ENCODE measurements around the gene SMC6.

GRCh38 chr2:17672583-17673317, 80.9 kb downstream of the SMC6 start:
- TF ChIP-seq, protein P1, sequence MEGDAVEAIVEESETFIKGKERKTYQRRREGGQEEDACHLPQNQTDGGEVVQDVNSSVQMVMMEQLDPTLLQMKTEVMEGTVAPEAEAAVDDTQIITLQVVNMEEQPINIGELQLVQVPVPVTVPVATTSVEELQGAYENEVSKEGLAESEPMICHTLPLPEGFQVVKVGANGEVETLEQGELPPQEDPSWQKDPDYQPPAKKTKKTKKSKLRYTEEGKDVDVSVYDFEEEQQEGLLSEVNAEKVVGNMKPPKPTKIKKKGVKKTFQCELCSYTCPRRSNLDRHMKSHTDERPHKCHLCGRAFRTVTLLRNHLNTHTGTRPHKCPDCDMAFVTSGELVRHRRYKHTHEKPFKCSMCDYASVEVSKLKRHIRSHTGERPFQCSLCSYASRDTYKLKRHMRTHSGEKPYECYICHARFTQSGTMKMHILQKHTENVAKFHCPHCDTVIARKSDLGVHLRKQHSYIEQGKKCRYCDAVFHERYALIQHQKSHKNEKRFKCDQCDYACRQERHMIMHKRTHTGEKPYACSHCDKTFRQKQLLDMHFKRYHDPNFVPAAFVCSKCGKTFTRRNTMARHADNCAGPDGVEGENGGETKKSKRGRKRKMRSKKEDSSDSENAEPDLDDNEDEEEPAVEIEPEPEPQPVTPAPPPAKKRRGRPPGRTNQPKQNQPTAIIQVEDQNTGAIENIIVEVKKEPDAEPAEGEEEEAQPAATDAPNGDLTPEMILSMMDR (IDR thresholded peaks at IDR 0.05): 0 out of 2 replicates have a peak, but pooled peaks have one; percentile 28
- TF ChIP-seq EP300 (IDR thresholded peaks at IDR 0.05; ENCODE audit: borderline replicate concordance in 1 of 2, low read depth in 1 of 2, low read length in 1 of 2): no peak
- no peak for TF ChIP-seq ELF1 (IDR thresholded peaks at IDR 0.05)
- no peak for TF ChIP-seq SIN3A (IDR thresholded peaks at IDR 0.05; ENCODE audit: borderline replicate concordance, low read depth, low read length)
- peak; percentile 20; the same call in 1 of the 2 replicates for TF ChIP-seq TCF12 (IDR thresholded peaks at IDR 0.05)
- TF ChIP-seq EZH2phosphoT487 (IDR thresholded peaks at IDR 0.05; ENCODE audit: borderline replicate concordance, low read depth): no peak
- TF ChIP-seq POLR2AphosphoS5 (IDR thresholded peaks at IDR 0.05; ENCODE audit: low read depth, low read length): peak; percentile 41; the same call in 1 of the 2 replicates
- TF ChIP-seq, protein P2, sequence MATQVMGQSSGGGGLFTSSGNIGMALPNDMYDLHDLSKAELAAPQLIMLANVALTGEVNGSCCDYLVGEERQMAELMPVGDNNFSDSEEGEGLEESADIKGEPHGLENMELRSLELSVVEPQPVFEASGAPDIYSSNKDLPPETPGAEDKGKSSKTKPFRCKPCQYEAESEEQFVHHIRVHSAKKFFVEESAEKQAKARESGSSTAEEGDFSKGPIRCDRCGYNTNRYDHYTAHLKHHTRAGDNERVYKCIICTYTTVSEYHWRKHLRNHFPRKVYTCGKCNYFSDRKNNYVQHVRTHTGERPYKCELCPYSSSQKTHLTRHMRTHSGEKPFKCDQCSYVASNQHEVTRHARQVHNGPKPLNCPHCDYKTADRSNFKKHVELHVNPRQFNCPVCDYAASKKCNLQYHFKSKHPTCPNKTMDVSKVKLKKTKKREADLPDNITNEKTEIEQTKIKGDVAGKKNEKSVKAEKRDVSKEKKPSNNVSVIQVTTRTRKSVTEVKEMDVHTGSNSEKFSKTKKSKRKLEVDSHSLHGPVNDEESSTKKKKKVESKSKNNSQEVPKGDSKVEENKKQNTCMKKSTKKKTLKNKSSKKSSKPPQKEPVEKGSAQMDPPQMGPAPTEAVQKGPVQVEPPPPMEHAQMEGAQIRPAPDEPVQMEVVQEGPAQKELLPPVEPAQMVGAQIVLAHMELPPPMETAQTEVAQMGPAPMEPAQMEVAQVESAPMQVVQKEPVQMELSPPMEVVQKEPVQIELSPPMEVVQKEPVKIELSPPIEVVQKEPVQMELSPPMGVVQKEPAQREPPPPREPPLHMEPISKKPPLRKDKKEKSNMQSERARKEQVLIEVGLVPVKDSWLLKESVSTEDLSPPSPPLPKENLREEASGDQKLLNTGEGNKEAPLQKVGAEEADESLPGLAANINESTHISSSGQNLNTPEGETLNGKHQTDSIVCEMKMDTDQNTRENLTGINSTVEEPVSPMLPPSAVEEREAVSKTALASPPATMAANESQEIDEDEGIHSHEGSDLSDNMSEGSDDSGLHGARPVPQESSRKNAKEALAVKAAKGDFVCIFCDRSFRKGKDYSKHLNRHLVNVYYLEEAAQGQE (IDR thresholded peaks at IDR 0.05; ENCODE audit: low read depth, low read length): no peak
- TF ChIP-seq PBX3 (IDR thresholded peaks at IDR 0.05): peak; percentile 78
